Heart right ventricle (tissue), 16 donors: Measurements from ENCODE around the gene PLXND1. TPM values are rescaled to one million over a fixed set of nuclear protein-coding genes. Genes with fewer than 3 reads are reported as not detected.

ENCODE experiments used
- ATAC-seq, 8 donors: fragments of 200-7000 bp; cut with Tn5 transposase; one replicate each; pipeline ENCODE4 v1.9.1; 2020; ENCODE audit warnings: mild to moderate bottlenecking in 8 of 8, moderate library complexity in 8 of 8, moderate number of reproducible peaks in 1 of 8
- DNase-seq, 2 donors: peaks; one replicate each; pipeline ENCODE4 v3.0.0-alpha.2; 2020
- H3K27ac ChIP-seq, 10 donors: fragments of 200-600 bp; sonication (generic) in 2 of 10; one replicate each; pipeline versions ENCODE4 v1.5.0 to v1.8.0; 2020 to 2022; ENCODE audit warnings: mild to moderate bottlenecking in 3 of 10
- H3K27me3 ChIP-seq, 7 donors: fragments of 200-600 bp; one replicate each; pipeline ENCODE4 v1.8.0; 2021 to 2022; ENCODE audit warnings: mild to moderate bottlenecking in 2 of 7
- H3K36me3 ChIP-seq, 9 donors: fragments of 200-600 bp; sonication (generic) in 1 of 9; one replicate each; pipeline versions ENCODE4 v1.5.0 to v1.8.0; 2020 to 2022; ENCODE audit warnings: mild to moderate bottlenecking in 2 of 9
- H3K4me1 ChIP-seq, 9 donors: fragments of 200-600 bp; sonication (generic) in 1 of 9; one replicate each; pipeline versions ENCODE4 v1.5.0 to v1.8.0; 2020 to 2022; ENCODE audit warnings: mild to moderate bottlenecking in 4 of 9
- H3K4me3 ChIP-seq, 10 donors: fragments of 200-600 bp; sonication (generic) in 2 of 10; one replicate each; pipeline versions ENCODE4 v1.5.0 to v1.8.0; 2020 to 2022; ENCODE audit warnings: mild to moderate bottlenecking in 7 of 10, moderate library complexity in 2 of 10
- H3K9me3 ChIP-seq, 11 donors: fragments of 200-600 bp in 10 of 11; sonication (generic) in 2 of 11; one replicate each; pipeline versions ENCODE4 v1.5.0 to v1.8.0; 2013 to 2022; ENCODE audit warnings: mild to moderate bottlenecking in 2 of 11, control low read depth in 1 of 11, moderate library complexity in 1 of 11
- CTCF ChIP-seq, 9 donors: fragments of 200-600 bp; sonication (generic) in 2 of 9; IDR thresholded peaks; one replicate each; pipeline versions ENCODE4 v1.5.0 to v1.8.0; 2021 to 2022; ENCODE audit warnings: antibody characterized with exemption in 9 of 9, mild to moderate bottlenecking in 5 of 9, moderate library complexity in 1 of 9
- WGBS, 2 donors: extraction: QIAGEN DNeasy Blood & Tissue Kit; methylation state at CpG; one replicate each; pipeline ENCODE4 v1.1.7; 2013; ENCODE audit warnings: inconsistent platforms in 1 of 2; 5-methylcytosine and 5-hydroxymethylcytosine counted together
- intact Hi-C, 10 donors: fragments of 100-400 bp; cut with DNase I; formaldehyde crosslinking; loops; one replicate each; pipeline versions ENCODE4 v1.11.1 to v1.14.2; 2022
- polyA plus RNA-seq, 2 donors: library from polyadenylated mRNA; stranded (reverse); fragments of 200-250 nt; gene quantifications; one replicate each; pipeline ENCODE4 v1.2.3, GENCODE V29; 2013
- total RNA-seq, 10 donors: library from RNA; stranded (reverse); fragmentation: NEBNext Ultra II Directional in 3 of 10; extraction: Animal tissue kit (Norgen Biotek cat#: 25700) in 3 of 10; gene quantifications; one replicate each; pipeline versions ENCODE4 v1.2.1 to v1.2.4, GENCODE V29; 2021 to 2023
- donor health status: Arrhythmogenic right ventricular cardiomyopathy.
- donor health status: ischemic (EF 13 %, LVEDD 7.1; RV severe dilation, severe dysfunction).
- donor health status: healthy with polysubstance abuse.
- donor health status: DM: no; HTN: yes; CAD: no.
- donor health status: DM: no; HTN: no; CAD: no.
- donor health status: ischemic (EF 25% LVEDD 6.9; RV normal size, moderate dysfunction).
- donor health status: ischemic (EF 25% LVEDD 5.7; RV mildly dilated, moderate dysfunction).
- donor health status: healthy.
- donor health status: DM: yes; HTN: yes; CAD: no.
- donor health status: Ischemic cardiomyopathy.
- donor health status: ischemic (EF 35%, LVEDD 5.7; RV mildly dilated, moderate dysfunction).
- donor health status: nonischemic (EF 11% LVEDD 7.7; RV severe dilation, severe dysfunction).
- donor health status: DM: yes; HTN: yes; CAD: no.
- donor health status: PGD.
- donor health status: ischemic (EF 29% LVEDD 5.4; RV normal size, mild dysfunction).
- donor health status: nonischemic (EF 23%, LVEDD 6.1; RV moderate dilation, normal function).

The PLXND1 gene
- total and polyA plus RNA-seq, 12 donors, result 40.9 to 169 (median 65.8) TPM

GRCh38 chr3:129543999-129544398, 62.5 kb downstream of the PLXND1 start:
- intact Hi-C loops, result no loop called here
- Histone ChIP-seq H3K4me1 (peaks cover 0 to 4% (median 0%) of the 10 kb centered on the region in 9 donors), H3K27ac (no peak overlapping the region), H3K27me3 (no peaks in the 10 kb centered on the region), H3K36me3 (no peaks in the 10 kb centered on the region), H3K9me3 (no peaks in the 10 kb centered on the region), H3K4me3 (no peak overlapping the region)
- DNase-seq (no peak), ATAC-seq (no peak)
- no peak for TF ChIP-seq CTCF (IDR thresholded peaks at IDR 0.05)
- WGBS, 2 donors, result 79 to 82% methylated on average over 9 of the region's 9 CpGs

- no peak for TF ChIP-seq CTCF (IDR thresholded peaks at IDR 0.05)
- no peak for ATAC-seq
Measured at GRCh38 chr3:129543156-129543790, 63.2 kb downstream of the PLXND1 start, which contains the start of gene H1-8. Gene H1-8, plus strand, starts transcription at chr3:129543175. Its CDS starts 44 bp downstream, at chr3:129543219.

GRCh38 chr3:129542747-129543146, 63.7 kb downstream of the PLXND1 start:
- DNase-seq (no peak), ATAC-seq (no peak)
- no peak overlapping the region for H3K4me3 ChIP-seq
- no peak overlapping the region for H3K27ac ChIP-seq
- TF ChIP-seq CTCF (IDR thresholded peaks at IDR 0.05), result no peak
- H3K4me1 ChIP-seq, result peaks cover 0 to 6% (median 0%) of the 10 kb centered on the region in 9 donors
- no peaks in the 10 kb centered on the region for H3K36me3 ChIP-seq
- intact Hi-C loops, result no loop called here
- 98 to 99% methylated on average over 5 of the region's 5 CpGs for WGBS, 2 donors
- no peaks in the 10 kb centered on the region for H3K9me3 ChIP-seq
- no peaks in the 10 kb centered on the region for H3K27me3 ChIP-seq

More at GRCh38 chr3:129543156-129543790, 63.2 kb downstream of the PLXND1 start, which contains the start of gene H1-8:
- no peak within 1 kb of the TSS for H3K4me3 ChIP-seq
- 90 to 92% methylated on average over 16 of the region's 16 CpGs for WGBS, 2 donors
- H3K4me1 ChIP-seq, result peaks cover 0 to 6% (median 0%) of the 10 kb centered on the region in 9 donors
- no peaks in the 10 kb centered on the region for H3K9me3 ChIP-seq
- H3K36me3 ChIP-seq, result no peaks in the 10 kb centered on the region
- intact Hi-C loops, result no loop called here
- no peak within 1 kb of the TSS for H3K27ac ChIP-seq
- no peak for DNase-seq
- H3K27me3 ChIP-seq, result no peaks in the 10 kb centered on the region

- H3K36me3 ChIP-seq, result no peaks in the 10 kb centered on the region
- no peak overlapping the region for H3K4me3 ChIP-seq
- intact Hi-C loops, result no loop called here
- ATAC-seq (no peak), DNase-seq (no peak)
- WGBS, 2 donors, result 88 to 90% methylated on average over 11 of the region's 11 CpGs
- peaks cover 0 to 6% (median 0%) of the 10 kb centered on the region in 9 donors for H3K4me1 ChIP-seq
- no peaks in the 10 kb centered on the region for H3K27me3 ChIP-seq
- no peaks in the 10 kb centered on the region for H3K9me3 ChIP-seq
- TF ChIP-seq CTCF (IDR thresholded peaks at IDR 0.05), result no peak
- no peak overlapping the region for H3K27ac ChIP-seq
Measured at GRCh38 chr3:129540776-129541516, 65.5 kb downstream of the PLXND1 start.
